ENCODE measurements around the gene C20orf202. TPM values are rescaled to one million over a fixed set of nuclear protein-coding genes. Genes with fewer than 3 reads are reported as not detected.
A peak's percentile ranks its signal among the peaks of the same experiment; 100 is the strongest.

The C20orf202 gene
- total and polyA plus RNA-seq, 7 donors: 0.13 TPM; not detected in 6

DNA sequence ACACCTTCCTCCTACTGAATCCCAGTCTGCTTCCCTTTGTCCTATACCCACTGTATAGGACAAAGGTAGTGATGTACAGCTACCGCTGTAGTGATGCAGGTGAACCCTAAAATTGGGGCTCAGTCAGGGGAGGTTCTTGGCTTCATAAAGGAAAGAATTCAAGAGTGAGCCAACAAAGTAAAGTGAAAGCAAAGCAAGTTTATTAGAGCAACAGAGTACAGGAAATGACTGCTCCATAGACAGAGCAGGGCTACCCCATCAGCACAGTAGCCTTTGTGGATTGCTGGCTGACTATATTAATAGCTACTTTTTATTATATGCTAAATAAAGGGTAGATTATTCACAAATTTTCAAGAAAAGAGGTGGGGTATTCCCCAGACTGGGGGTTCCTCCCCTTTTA, 3.3 kb upstream of the C20orf202 start:
- TF ChIP-seq, protein P1, sequence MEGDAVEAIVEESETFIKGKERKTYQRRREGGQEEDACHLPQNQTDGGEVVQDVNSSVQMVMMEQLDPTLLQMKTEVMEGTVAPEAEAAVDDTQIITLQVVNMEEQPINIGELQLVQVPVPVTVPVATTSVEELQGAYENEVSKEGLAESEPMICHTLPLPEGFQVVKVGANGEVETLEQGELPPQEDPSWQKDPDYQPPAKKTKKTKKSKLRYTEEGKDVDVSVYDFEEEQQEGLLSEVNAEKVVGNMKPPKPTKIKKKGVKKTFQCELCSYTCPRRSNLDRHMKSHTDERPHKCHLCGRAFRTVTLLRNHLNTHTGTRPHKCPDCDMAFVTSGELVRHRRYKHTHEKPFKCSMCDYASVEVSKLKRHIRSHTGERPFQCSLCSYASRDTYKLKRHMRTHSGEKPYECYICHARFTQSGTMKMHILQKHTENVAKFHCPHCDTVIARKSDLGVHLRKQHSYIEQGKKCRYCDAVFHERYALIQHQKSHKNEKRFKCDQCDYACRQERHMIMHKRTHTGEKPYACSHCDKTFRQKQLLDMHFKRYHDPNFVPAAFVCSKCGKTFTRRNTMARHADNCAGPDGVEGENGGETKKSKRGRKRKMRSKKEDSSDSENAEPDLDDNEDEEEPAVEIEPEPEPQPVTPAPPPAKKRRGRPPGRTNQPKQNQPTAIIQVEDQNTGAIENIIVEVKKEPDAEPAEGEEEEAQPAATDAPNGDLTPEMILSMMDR (IDR thresholded peaks at IDR 0.05): no peak
- TF ChIP-seq POLR2AphosphoS5 (IDR thresholded peaks at IDR 0.05): no peak
- no peak for TF ChIP-seq POLR2A (IDR thresholded peaks at IDR 0.05)
- no peaks in the 10 kb centered on the region for H3K36me3 ChIP-seq
- H3K4me1 ChIP-seq: no peaks in the 10 kb centered on the region
- H3K27ac ChIP-seq: peak overlapping the region in 1 of 4 donors; percentile 27
- H3K9me3 ChIP-seq: no peaks in the 10 kb centered on the region
- no peaks in the 10 kb centered on the region for H3K27me3 ChIP-seq
- intact Hi-C loops (cut with DNase I): no loop called here
- H3K4me3 ChIP-seq: no peak overlapping the region
- WGBS, 2 donors: 77 to 84% methylated on average over 1 of the region's 1 CpG
- no peak for DNase-seq

DNA sequence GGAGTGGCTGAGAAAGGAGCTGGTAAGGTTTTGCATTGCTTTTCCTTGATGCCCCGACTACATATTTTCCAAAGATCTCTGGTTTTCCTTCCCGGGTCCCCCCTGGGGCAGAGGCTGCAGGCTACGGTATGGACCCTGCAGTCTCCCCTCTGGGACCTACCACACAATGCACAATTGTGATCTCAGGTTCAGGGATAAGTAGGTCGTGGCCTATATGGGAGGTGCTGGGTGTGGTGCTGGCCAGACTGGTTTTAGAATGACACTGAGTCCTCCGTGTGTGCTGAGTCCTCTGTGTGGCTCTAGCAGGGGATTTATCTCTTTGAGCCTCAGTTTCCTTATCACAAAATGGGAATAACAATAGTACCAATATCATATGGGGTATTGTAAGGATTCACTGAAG, 376 bp downstream of the C20orf202 start:
- 26 to 65% methylated on average over 5 of the region's 5 CpGs for WGBS, 2 donors
- TF ChIP-seq EP300 (IDR thresholded peaks at IDR 0.05) (no peak), POLR2A (IDR thresholded peaks at IDR 0.05) (no peak), POLR2AphosphoS5 (IDR thresholded peaks at IDR 0.05) (no peak)
- TF ChIP-seq, protein P1 (IDR thresholded peaks at IDR 0.05): no peak
- intact Hi-C loops (cut with DNase I): no loop called here

DNA sequence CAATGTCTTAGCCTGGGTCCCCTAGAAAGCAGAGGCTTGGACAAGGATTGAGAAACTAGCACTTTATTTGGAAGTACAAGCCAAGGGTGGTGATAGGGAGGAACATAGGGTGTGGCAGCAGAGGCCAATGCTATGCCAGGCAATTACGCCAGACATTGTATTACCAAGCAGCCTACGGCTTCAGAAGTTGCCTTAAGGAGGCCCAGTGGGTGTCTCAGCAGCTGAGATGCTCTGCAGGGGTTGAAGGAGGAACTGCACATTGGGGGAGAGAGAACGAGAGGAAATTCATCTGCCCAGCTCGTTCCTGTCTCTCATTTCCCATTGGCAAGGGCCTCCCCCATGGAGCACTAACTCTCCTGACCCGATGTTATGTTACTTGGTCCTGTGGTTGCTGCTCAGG, 859 bp downstream of the C20orf202 start:
- no peak for DNase-seq
- Histone ChIP-seq H3K27me3 (no peaks in the 10 kb centered on the region), H3K27ac (no peak overlapping the region), H3K4me1 (no peaks in the 10 kb centered on the region), H3K4me3 (no peak overlapping the region), H3K9me3 (no peaks in the 10 kb centered on the region), H3K36me3 (no peaks in the 10 kb centered on the region)
- intact Hi-C loops (cut with DNase I): no loop called here
- no peak for TF ChIP-seq EP300 (IDR thresholded peaks at IDR 0.05)
- TF ChIP-seq POLR2A (IDR thresholded peaks at IDR 0.05): no peak
- TF ChIP-seq, protein P1 (IDR thresholded peaks at IDR 0.05): no peak
- no peak for TF ChIP-seq POLR2AphosphoS5 (IDR thresholded peaks at IDR 0.05)
- 38 to 42% methylated on average over 5 of the region's 5 CpGs for WGBS, 2 donors

More for the DNA sequence above, 376 bp downstream of the C20orf202 start:
- DNase-seq: no peak
- no peaks in the 10 kb centered on the region for H3K27me3 ChIP-seq
- H3K27ac ChIP-seq: no peak overlapping the region
- H3K4me1 ChIP-seq: no peaks in the 10 kb centered on the region
- H3K36me3 ChIP-seq: no peaks in the 10 kb centered on the region
- no peaks in the 10 kb centered on the region for H3K9me3 ChIP-seq
- H3K4me3 ChIP-seq: no peak overlapping the region

GRCh38 chr20:1204576-1204975, 1.3 kb downstream of the C20orf202 start:
- Histone ChIP-seq H3K27ac (no peak overlapping the region), H3K4me1 (no peaks in the 10 kb centered on the region), H3K4me3 (no peak overlapping the region), H3K36me3 (no peaks in the 10 kb centered on the region), H3K27me3 (no peaks in the 10 kb centered on the region), H3K9me3 (no peaks in the 10 kb centered on the region)
- intact Hi-C loops (cut with DNase I): no loop called here
- WGBS, 2 donors: 91 to 94% methylated on average over 2 of the region's 2 CpGs
- no peak for DNase-seq
- no peak for TF ChIP-seq POLR2A (IDR thresholded peaks at IDR 0.05)

DNA sequence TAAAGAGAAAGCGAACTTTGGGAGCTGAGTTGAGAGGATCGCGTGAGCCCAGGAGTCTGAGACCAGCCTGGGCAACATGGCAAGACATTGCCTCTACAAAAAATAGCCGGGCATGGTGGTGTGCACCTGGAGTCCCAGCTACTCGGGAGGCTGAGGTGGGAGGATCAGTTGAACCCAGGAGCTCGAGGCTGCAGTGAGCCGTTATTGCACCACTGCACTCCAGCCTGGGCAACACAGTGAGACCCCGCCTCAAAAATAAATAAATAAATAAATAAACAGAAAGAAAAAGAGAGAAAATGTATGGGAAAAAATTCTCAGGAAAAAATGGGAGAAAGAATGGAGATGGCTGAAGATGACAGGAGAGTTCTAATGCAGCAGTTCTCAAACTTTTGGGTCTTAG, 2.5 kb downstream of the C20orf202 start:
- DNase-seq: no peak
- no peaks in the 10 kb centered on the region for H3K4me1 ChIP-seq
- WGBS, 2 donors: 93 to 94% methylated on average over 8 of the region's 8 CpGs
- no peak overlapping the region for H3K4me3 ChIP-seq
- no peaks in the 10 kb centered on the region for H3K36me3 ChIP-seq
- intact Hi-C loops (cut with DNase I): no loop called here
- no peaks in the 10 kb centered on the region for H3K9me3 ChIP-seq
- H3K27me3 ChIP-seq: no peaks in the 10 kb centered on the region
- TF ChIP-seq POLR2A (IDR thresholded peaks at IDR 0.05) (no peak), EP300 (IDR thresholded peaks at IDR 0.05) (no peak), POLR2AphosphoS5 (IDR thresholded peaks at IDR 0.05) (no peak)
- TF ChIP-seq, protein P1 (IDR thresholded peaks at IDR 0.05): no peak
- H3K27ac ChIP-seq: no peak overlapping the region

Measured in sigmoid colon (tissue), 7 donors.